GM18870 (cell line): Measurements from ENCODE around the gene CALCOCO1.

Experiments used
- ATAC-seq: cut with Tn5 transposase; IDR thresholded peaks from one replicate; pipeline ENCODE4 v1.9.1; 2021; ENCODE audit warnings: moderate library complexity; ENCODE audit not compliant: unreplicated experiment

Gene CALCOCO1

DNA sequence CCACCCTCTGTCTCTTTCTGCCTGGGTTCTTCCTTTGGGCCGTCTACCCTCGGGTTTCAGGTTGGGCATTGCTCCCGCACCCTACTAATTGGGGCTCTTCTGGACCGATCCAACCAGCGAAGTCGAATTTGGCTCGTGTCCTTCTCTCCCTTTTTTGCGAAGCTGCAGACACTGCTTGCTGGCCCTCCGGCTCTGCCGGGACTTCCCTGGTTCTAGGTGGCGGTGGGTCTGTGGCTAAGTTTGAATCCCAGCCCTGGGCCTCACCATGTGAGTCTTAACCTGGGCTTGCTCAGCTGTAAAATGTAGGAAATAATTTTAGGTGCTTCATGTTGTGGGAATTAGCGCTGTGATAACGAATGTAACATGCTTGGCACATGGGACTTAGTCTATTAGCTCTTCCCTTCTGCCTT is 24.9 kb upstream of the CALCOCO1 start:
- no peak for ATAC-seq

DNA sequence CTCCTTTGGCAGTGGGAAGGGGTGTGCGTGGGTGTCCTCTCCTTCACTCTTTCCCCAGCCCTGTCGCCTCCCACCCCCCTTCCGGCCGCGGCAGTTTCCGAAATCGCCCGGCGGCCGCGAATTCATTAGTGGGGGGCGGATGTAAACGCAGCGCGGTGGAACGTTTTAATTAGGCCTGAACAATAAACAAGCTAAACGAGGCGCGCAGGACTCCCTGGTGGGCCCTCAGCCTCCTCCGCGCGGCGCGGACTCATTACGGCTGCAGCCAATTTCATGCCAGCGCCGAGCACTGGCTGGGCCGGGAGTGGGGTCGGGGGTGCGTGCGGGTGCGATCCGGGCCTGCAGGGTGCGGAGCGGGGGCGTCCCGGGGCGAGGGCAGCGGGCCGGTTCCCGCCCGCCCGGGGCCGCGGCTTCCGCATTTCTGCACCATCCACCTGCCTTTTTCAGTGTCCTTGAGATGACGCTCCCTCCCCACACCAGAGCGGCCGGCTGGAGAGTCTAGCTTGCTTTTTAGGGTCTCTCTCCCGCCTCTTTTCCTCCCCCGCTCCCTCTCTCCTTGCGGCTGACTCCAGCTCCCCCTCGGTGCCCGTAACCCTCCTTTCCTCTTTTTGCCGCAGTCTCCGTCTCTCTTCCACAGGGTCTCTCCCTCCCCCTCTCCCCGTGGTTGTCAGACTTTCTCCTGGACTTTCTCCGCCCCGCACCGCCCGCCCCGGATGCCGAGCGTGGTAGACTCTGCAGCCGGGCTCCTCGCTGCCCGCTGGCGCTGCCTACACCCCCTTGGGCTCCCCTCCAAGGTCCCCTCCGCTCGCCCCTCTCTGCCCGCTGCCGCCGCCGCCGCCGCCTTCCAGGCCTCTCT is 24.3 kb upstream of the CALCOCO1 start, which contains the start of gene CISTR:
TSS of gene CISTR (minus strand) at position 644 of the 856 bp plus-strand sequence.
- no peak for ATAC-seq

DNA sequence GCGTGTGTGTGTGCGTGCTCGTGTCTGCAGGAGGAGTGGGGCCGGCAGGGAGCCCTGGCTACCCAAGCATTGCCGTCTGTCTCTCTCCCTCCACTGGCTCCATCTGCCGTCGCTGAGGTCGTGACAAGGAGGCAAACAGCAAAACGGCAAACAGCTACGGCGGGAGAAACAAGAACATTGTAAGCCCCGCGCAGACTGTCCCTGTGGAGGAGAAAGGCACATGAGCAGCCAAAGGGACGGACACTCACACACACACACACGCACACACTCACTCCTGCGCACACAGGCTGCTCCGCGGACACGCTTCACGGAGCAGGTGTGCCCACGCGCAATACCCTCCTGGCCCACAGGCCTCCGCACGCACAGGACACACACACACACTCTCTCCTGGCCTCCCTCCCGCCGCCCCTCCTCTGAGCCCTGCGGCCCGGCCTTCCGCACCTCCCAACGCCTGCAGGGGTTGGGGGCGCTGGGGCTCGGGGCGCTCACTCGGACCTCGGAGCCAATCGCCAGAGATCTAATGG is 23.6 kb upstream of the CALCOCO1 start:
- no peak for ATAC-seq

DNA sequence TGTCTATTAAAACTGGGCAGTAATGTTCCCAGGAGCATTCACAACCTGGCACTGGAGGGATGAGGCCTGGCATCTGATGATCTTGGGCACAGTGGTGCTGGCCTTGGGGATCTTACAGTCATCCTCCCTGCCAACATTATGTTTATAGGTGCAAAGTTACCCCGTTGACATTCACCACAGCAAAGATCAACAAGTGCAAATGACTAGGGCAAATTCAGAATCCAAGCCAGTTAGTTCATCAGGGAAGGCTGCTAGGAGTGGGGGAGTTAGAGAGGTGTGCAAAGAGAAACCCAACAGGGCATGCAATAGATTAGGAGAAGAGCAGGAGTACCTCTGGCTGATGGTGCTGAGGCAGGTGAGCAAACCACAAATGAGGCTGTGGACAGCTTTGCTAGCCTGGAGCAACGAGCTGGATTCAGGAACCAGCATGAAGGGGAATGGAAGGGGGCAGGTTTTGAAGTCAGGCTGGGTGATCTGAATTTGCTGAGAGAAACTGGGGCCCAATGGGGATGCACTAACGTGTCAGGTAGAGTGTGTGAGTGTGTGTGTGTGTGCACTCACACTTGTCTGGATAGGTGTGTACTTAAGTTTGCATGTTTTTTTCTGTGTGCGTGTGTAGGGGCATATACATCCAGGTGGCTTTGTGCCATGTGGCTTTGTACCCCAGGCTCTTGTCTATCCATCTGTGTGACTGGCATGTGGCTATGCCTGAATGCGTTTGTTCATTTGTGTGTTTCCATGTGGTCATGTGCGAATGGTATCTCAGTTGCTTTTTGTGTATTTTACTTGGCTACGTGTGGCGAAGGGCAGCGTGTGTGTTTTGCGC is 22.9 kb upstream of the CALCOCO1 start:
- no peak for ATAC-seq

DNA sequence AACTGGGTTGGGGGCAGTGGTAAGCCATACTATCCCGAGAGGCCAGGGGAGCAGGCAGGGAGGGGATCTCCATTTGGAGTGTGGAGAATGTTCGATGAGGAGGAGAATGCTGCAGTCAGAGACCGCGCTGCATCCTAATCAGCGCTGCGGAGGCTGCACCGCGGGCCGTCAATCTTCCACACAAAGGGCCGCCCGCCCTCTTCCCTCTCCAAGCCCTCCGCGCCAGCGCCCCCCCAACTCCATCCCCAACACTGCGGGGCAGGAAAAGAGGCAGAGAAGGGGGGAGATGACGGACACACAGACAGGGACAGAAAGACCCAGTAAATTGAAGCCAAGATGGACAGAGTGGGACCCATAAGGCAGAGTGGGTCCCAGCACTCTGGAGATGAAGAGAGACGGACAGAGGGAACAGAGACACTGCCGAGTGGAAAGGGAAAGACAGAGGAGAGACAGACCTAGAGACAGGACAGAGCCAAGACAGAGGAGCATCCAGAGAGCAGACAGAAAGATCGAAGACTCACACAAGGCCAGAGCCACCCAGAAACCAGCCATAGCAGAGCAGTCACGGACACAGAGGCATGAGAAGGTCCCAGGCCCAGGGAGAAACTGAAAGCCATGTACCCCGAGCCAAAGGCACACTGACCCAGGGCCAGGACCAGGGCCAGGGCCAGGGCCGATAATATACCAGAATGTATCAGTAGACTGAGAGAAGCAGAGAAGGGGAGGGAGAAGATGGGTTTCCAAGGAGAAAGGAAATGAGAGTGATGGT is 21.0 kb upstream of the CALCOCO1 start:
- no peak for ATAC-seq

DNA sequence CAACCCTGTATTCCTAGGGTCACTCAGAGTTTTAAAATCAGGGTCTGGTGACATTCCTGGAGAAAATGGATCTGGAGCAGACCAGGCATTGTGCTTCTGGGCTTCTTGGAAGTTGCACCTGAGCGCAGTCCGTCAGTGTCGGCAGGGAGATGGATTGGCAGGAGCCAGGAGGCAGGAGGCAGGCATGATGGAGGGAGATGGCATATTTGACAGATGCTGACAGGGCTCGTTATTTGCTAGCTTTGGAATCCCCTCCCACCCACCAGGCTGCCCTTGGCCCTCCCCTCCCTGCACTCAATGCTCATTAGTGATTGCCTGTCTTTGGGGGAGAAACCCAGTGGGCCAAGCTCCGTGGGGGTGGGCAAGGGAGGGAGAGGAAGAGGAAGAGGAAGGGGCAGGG is 19.8 kb upstream of the CALCOCO1 start:
- no peak for ATAC-seq

DNA sequence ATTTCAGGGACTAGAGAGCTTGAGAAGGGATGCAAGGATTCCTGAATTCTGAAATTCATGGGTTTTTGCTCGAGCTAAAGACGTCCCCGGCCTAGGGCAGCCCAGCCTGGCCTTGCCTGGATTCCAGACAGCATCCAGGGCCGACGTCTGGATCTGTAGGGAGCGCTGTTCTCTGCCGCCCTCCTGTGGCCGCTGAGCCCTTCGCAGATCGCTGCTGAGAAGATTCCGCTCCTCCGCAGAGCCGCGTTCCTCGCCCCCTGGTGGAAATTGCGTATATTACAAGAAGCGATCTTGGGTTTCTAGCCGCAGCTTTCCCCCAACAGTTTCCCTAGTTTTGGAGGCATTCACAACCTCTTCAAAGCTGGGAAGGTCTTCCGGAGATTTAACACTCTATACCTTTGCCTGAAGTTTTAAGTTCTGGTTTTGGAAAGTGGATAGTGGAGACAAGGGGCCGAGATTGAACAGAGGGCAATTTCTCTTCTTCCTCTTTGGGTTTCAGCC is 19.4 kb upstream of the CALCOCO1 start:
- no peak for ATAC-seq

DNA sequence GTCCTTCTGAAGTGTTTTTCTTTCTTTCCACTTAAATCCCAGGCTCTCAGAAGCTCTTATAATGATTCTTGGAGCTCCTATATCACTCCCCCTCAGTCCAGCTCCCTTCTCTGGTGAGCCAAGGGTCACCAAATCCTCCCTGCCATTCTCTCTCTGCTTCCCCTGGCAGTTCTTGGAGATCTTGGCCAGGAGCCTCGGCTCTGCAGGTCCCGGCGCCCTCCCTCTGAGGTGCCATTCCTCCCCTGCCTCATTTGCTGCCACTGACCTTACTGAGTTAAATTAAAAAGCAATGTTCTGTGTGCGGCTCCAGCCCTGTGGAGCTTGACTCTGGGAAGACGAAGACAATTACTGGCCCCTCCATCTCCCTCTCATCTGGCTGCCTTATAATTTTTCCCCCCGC is 17.5 kb upstream of the CALCOCO1 start:
- ATAC-seq: no peak

DNA sequence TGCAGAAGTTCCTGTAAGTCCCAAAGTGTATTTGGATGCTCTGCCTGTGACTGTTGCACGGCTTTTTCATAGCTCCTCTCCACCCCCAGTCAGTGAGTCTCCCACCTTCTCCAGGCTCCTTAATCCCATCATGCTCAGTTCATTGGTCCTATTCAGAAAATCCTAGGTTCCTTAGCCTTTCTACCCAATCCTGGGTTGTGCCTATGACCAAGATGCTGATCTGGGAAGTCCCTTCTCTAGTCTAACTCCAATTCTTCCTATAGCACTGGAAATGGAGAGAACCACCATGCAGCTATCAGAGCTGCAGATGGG is 16.8 kb upstream of the CALCOCO1 start:
- no peak for ATAC-seq

DNA sequence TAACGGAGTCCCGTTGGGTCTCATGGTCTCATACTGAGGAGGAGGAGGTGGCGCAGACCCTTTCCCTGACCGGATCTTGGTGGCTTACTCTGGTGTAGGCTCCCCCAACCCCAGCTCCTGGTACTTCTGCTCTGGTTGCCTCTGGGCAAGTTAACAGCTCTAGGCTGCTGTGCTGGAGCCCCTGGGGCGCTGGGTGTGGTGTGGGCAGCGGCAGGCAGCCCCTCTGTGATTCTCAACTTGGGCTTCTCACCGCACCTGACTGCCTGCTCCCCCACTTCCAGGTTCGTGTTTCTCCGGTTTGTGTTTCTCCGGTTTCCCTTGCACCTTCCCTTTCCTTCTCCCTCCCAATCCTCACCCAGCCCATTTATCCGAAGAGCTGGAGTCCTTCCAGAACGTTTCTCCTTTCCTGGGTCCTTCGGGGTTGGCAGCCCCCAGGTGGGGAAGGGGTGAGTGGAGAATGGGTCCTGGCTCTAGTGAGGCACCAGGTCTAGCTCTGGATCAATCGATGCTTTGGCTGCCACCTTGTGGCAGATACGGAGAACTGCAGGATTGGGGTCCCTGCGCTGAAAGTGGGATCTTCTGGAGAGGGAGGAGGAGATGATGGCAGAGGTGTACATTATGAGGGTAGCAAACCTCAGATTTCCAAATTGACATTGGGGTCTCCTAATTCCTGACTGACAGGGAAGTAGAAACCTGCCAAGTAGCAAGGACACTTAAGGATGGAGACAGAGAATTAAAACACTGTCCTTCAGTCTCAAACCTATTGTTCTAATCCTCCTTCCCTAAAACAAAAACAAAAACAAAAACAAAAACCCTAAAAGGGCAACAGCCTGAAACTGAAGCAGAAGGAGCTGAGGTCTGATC is 16.2 kb upstream of the CALCOCO1 start:
- no peak for ATAC-seq

DNA sequence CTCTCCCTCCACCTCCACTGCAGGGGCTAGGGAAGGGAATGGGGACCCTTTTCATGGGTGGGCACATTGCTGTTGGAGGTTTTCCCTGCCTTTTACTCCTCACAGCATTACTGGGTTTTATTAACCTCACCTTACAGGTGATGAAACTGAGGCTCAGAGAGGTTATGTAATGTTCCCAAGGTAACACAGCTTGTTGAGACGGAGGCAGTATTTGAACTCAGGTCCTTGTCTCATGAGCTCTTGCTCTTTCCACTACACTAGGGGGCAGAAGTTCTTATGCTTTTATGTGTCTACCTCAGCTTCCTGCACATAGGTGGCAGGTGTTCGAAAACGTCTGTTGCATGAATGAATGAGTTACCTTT is 12.9 kb upstream of the CALCOCO1 start:
- no peak for ATAC-seq

DNA sequence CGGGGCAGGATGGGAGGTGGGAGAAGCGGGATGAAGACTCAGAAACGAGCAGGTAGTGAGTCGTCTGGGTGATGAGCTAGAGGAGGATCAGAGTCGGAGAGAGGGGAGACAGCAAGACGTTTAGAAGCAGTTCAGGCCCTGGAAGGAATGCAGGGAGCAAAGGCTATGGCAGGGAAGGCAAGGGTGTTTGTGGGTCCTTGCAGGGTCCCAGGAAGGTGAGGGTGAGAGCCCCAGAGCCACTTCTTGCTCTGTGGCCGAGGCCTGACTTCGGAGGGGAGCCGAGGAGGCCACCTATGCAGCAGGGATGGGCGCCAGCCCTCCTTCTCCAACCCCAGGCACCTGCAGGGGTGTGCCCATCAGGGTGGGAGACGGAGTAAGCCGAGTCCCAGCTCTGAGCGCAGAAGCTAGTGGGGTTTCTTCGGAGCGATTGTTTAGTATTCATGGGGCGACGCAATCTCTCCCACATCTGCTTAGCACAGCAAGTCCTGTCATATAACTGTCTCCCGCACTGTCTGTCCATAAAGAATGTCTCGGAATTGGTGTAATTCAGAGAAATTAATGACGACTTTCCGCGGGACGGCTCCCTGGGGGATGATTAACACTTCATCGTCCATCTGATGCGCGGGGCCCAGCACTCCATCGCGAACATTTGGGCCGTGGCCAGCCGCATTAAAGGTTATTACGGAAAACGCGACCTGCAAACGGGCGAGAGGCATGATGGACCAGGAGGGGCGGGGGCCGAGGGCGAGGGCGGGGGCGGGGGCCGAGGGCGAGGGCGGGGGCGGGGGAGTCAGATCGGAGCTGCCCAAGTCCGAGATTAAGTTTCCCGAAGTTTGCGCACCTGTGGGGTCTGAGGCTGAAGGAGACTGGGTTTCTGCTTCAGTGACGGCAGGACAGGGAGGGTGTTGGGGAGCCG is 12.2 kb upstream of the CALCOCO1 start:
- no peak for ATAC-seq

DNA sequence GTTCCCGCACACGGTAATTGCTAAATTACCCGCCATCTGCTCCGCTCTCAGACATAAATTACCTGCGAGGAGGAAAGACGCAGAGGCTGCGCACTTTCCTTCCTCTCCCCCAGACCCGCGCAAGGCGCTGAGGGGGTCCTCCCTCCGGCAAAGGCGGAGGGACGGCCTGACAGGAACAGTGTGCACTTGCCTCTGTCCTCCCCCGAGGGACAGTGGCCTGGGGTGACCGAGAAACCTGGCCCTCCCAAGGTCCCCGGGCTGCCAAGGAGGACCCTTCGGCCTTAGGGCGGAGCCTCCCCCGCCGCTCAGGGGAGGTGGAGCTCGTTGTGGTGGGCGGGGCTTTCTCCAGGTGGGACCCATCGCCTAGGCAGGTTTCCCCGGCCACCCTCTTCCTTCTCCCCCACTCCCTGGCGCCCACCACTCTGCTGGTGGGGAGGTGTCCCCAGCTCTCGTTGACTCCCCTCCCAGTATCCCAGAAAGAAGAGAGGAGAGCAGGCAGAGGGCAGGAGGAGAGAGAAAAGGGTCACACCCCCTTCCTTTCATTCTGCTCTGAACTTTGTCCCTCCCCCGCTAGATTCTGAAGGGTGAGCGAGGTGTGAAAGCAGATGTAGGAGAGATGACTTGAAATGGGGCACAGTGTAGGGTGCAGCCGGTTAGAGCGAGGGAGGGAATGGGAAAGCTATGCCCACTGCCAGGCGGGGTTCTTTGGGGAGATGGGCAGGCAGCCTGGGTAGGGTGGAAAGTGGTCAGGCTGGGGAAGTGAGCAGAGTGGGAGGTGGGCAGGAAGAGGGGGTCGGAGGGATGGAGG is 11.4 kb upstream of the CALCOCO1 start:
- ATAC-seq: no peak

DNA sequence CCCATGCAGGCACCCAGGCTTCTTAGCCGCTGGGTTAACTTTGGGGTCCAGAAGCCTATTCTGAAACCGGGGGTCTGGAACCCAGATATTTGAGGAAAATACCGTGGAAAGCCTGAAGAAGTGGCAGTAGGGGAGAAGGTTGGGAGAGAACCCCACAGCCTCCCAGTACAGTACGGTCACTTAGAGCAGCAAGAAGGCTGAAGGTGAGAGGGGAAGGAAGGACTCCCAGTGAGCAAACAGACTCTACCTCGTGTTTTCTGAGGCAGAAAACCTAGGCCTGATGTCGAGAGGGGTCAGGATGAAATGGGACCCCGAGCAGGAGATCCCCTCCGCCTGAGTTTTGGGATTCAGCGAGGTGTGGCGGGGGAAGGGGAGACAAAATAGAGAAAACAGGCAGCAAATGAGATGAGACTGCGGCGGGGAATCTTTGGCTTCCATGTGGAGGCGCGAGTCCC is 10.7 kb upstream of the CALCOCO1 start:
- ATAC-seq: no peak

DNA sequence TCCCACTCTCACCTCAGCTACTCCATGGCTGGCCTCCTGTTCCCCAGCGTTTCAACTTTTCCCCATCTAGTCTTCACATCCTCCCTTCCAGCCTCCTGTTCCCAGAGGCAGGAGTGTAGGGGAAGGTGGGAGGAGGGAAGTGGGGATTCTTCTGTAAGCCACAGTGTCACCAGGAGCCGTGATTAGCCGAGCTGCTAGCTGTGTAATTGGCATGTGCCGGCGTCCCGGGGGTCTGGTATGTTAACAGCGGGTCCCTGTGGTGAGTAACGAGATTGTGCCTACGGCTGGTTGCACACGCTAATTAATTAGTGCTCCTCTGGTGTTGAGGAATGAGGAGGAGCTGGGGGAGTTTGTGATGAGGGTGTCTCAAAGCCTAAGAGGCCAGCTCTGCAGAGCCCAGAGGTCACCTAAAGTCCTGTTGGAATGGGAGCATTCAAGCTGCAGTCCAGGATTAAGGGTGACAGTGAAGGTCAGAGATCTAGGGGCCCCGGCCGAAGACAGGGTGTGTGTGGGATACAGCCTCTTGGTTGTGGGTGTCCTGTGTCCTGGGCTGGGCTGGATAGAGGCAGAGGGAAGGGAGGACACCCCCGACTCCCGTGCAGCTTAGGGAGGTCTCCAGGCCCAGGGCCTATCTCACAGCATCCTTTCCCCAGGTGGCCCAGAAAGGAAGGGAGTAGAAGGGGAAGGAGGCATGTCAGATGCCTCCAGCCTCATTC is 10.0 kb upstream of the CALCOCO1 start:
- no peak for ATAC-seq

DNA sequence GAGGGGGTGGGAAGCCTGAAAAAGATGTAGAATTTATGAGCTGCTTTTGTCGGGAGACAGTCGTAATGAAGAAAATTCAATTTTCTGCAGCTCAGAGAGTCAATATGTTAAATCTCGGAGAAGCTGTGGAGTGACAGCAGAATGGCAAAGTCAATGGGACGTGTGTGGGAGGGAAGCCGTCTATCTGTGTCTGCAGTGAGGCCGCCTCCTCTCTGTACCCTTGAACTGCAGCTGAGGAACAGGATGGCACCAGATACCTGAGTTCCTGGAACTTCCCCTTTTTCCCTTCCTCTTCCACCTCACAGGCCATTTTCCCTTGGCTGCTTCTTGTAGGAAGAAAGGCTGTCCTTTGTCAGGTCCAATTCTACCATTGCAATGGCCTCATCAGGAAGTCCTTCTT is 9.3 kb upstream of the CALCOCO1 start:
- no peak for ATAC-seq

DNA sequence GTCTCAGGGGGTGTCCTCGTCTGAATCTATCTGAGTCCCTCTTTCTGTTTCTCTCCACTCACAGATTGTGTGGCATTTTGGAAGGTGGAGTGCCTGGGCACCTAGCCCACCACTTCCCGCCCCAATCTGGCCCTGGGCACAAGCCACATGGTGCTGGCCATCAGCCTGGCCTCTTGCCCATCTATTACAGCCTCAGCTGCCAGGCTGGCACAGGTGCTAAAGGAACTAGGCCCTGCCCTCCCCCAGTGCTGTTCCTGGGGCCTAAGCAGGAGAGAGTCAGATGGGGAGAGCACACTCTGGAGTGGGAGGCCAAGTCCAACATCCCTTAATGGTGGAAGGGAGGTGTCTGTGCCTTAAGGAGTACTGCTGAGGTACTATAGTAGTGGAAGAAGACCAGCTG is 8.3 kb upstream of the CALCOCO1 start:
- no peak for ATAC-seq

DNA sequence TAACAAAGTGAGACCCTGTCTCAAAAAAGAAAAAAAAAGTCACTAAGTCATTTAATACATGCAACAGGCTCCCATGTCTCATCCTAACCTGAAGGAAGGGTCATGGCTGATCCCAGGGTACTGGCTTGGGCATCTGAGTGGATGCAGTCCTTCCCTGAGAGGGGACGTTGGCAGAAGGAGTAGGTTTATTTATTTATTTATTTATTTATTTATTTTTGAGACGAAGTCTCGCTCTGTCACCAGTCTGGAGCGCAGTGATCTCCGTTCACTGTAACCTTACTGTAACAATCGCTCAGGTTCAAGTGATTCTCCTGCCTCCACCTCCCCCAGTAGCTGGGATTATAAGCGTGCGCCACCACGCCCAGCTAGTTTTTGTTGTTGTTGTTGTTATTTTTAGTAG is 7.2 kb upstream of the CALCOCO1 start:
- ATAC-seq: no peak
